PFSK-1 (cell line): ENCODE measurements around the gene NFIL3.

Source experiments
- SIN3A ChIP-seq: IDR thresholded peaks from 2 replicates; pipeline ENCODE4 v1.6.1; 2012; ENCODE audit warnings: mild to moderate bottlenecking, low read length, moderate library complexity, borderline replicate concordance; ENCODE audit not compliant: insufficient read depth
- TAF1 ChIP-seq: IDR thresholded peaks from 2 replicates; pipeline ENCODE4 v1.6.1; 2012; ENCODE audit warnings: low read length, control low read depth, borderline replicate concordance; ENCODE audit not compliant: insufficient read depth
- TF ChIP-seq, protein P1 (sequence below), 2 experiments: IDR thresholded peaks; 2 replicates each; pipeline versions ENCODE4 v1.6.1 to v1.8.0; 2011 to 2012; ENCODE audit warnings: low read depth in 2 of 2, low read length in 2 of 2, control low read depth in 1 of 2, inconsistent platforms in 1 of 2, mild to moderate bottlenecking in 1 of 2, moderate library complexity in 1 of 2; ENCODE audit not compliant: insufficient read depth in 1 of 2

DNA sequence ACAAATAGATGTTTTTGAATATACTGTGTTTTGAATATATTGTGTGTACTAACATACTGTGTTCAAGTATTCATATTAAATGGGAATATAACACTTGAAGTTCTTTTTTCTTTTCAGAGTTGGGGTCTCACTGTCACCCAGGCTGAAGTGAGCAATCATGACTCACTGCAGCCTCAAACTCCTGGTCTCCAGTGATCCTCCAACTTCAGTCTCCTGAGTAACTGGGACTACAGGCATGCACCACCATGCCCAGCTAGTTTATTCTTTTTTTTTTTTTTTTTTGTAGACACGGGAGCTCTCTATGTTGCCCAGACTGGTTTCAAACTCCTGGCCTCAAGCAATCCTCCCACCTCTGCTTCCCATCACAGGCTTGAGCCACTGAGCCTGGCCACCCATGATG, 38.7 kb downstream of the NFIL3 start:
- TF ChIP-seq, protein P1, sequence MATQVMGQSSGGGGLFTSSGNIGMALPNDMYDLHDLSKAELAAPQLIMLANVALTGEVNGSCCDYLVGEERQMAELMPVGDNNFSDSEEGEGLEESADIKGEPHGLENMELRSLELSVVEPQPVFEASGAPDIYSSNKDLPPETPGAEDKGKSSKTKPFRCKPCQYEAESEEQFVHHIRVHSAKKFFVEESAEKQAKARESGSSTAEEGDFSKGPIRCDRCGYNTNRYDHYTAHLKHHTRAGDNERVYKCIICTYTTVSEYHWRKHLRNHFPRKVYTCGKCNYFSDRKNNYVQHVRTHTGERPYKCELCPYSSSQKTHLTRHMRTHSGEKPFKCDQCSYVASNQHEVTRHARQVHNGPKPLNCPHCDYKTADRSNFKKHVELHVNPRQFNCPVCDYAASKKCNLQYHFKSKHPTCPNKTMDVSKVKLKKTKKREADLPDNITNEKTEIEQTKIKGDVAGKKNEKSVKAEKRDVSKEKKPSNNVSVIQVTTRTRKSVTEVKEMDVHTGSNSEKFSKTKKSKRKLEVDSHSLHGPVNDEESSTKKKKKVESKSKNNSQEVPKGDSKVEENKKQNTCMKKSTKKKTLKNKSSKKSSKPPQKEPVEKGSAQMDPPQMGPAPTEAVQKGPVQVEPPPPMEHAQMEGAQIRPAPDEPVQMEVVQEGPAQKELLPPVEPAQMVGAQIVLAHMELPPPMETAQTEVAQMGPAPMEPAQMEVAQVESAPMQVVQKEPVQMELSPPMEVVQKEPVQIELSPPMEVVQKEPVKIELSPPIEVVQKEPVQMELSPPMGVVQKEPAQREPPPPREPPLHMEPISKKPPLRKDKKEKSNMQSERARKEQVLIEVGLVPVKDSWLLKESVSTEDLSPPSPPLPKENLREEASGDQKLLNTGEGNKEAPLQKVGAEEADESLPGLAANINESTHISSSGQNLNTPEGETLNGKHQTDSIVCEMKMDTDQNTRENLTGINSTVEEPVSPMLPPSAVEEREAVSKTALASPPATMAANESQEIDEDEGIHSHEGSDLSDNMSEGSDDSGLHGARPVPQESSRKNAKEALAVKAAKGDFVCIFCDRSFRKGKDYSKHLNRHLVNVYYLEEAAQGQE (IDR thresholded peaks at IDR 0.05; ENCODE audit: insufficient read depth in 1 of 2, low read depth in 2 of 2, low read length in 2 of 2), result no peak
- TF ChIP-seq TAF1, result no peak
- TF ChIP-seq SIN3A, result no peak
